Measurements from ENCODE around the gene CCR2. TPM values are rescaled to one million over a fixed set of nuclear protein-coding genes. Genes with fewer than 3 reads are reported as not detected.
"Not testable (repeated sequence)": the region's sequence is repeated elsewhere in the genome, so short reads cannot be mapped to it uniquely, and the experiment has no call there.

Gene CCR2
- polyA plus RNA-seq, 3 donors: 20.5 to 181 (median 145) TPM

GRCh38 chr3:46401579-46401978, 47.7 kb downstream of the CCR2 start:
- Histone ChIP-seq H4K20me1 (ENCODE audit: insufficient read depth, low read length) (no peaks in the 10 kb centered on the region), H3K36me3 (replicated peaks in 1 of 2; ENCODE audit: control insufficient read depth in 1 of 2, insufficient read depth in 2 of 2, low read length in 2 of 2) (no peaks in the 10 kb centered on the region), H3K9ac (ENCODE audit: insufficient read depth, low read length, poor library complexity, severe bottlenecking) (no peak overlapping the region), H3K9me3 (replicated peaks in 1 of 2; ENCODE audit: control insufficient read depth in 1 of 2, insufficient read depth in 1 of 2, low read length in 2 of 2) (no peaks in the 10 kb centered on the region), H3K27ac (ENCODE audit: low read depth in 1 of 2, low read length in 2 of 2) (no peak overlapping the region), H3K4me1 (ENCODE audit: control insufficient read depth in 1 of 2, insufficient read depth in 2 of 2, low read length in 2 of 2) (peaks cover 41 to 42% of the 10 kb centered on the region in 2 donors), H2AFZ (ENCODE audit: insufficient read depth, low read depth, low read length, poor library complexity, severe bottlenecking) (no peak overlapping the region), H3K79me2 (ENCODE audit: insufficient read depth, low read length) (no peaks in the 10 kb centered on the region), H3K27me3 (ENCODE audit: control insufficient read depth in 2 of 2, insufficient read depth in 2 of 2, low read length in 2 of 2) (no peaks in the 10 kb centered on the region), H3K4me3 (replicated peaks in 1 of 3; ENCODE audit: low read depth in 2 of 3, low read length in 3 of 3) (no peak overlapping the region), H3K4me2 (replicated peaks; ENCODE audit: extremely low read depth, low read length, poor library complexity, severe bottlenecking) (no peak overlapping the region)
- no peak overlapping the region for H3K4me3 Mint-ChIP-seq
- no CpG with 5 or more reads among the region's 2 CpGs for WGBS (ENCODE audit: insufficient coverage)
- H3K36me3 Mint-ChIP-seq: peaks cover 5% of the 10 kb centered on the region in 2 donors
- DNase-seq: no peak
- TF ChIP-seq CTCF (IDR thresholded peaks at IDR 0.05): no peak
- H3K9me3 Mint-ChIP-seq: no peaks in the 10 kb centered on the region
- H3K27me3 Mint-ChIP-seq (ENCODE audit: low read depth in 3 of 3): peaks cover 0 to 3% (median 0%) of the 10 kb centered on the region in 3 donors
- no peak overlapping the region for H3K27ac Mint-ChIP-seq
- intact Hi-C loops (cut with micrococcal nuclease): loop anchor here in 1 of 2 donors (10.0 kb wide), 1 partner anchor 553 kb away; no protein-coding TSS in a partner anchor
- peaks cover 35% of the 10 kb centered on the region for H3K4me1 Mint-ChIP-seq

GRCh38 chr3:46402902-46403301, 49.0 kb downstream of the CCR2 start:
- H4K20me1 ChIP-seq (ENCODE audit: insufficient read depth, low read length); H3K4me3 Mint-ChIP-seq; H3K36me3 Mint-ChIP-seq; H3K36me3 ChIP-seq (replicated peaks in 1 of 2; ENCODE audit: control insufficient read depth in 1 of 2, insufficient read depth in 2 of 2, low read length in 2 of 2); H3K27me3 Mint-ChIP-seq (ENCODE audit: low read depth in 3 of 3); H3K9ac ChIP-seq (ENCODE audit: insufficient read depth, low read length, poor library complexity, severe bottlenecking); H3K9me3 Mint-ChIP-seq; H3K4me2 ChIP-seq (replicated peaks; ENCODE audit: extremely low read depth, low read length, poor library complexity, severe bottlenecking); H3K27me3 ChIP-seq (ENCODE audit: control insufficient read depth in 2 of 2, insufficient read depth in 2 of 2, low read length in 2 of 2); H2AFZ ChIP-seq (ENCODE audit: insufficient read depth, low read depth, low read length, poor library complexity, severe bottlenecking); DNase-seq; H3K27ac ChIP-seq (ENCODE audit: low read depth in 1 of 2, low read length in 2 of 2); H3K79me2 ChIP-seq (ENCODE audit: insufficient read depth, low read length); H3K9me3 ChIP-seq (replicated peaks in 1 of 2; ENCODE audit: control insufficient read depth in 1 of 2, insufficient read depth in 1 of 2, low read length in 2 of 2); H3K4me3 ChIP-seq (replicated peaks in 1 of 3; ENCODE audit: low read depth in 2 of 3, low read length in 3 of 3): not testable (repeated sequence)
- Mint-ChIP-seq H3K27ac (peak overlapping the region in 2 of 7 donors; percentile 55 to 64), H3K4me1 (peaks cover 38% of the 10 kb centered on the region)
- no CpG with 5 or more reads among the region's 4 CpGs for WGBS (ENCODE audit: insufficient coverage)
- peaks cover 49% of the 10 kb centered on the region in 2 donors for H3K4me1 ChIP-seq (ENCODE audit: control insufficient read depth in 1 of 2, insufficient read depth in 2 of 2, low read length in 2 of 2)
- intact Hi-C loops (cut with micrococcal nuclease): loop anchor here in 1 of 2 donors (10.0 kb wide), 1 partner anchor 552 kb away; no protein-coding TSS in a partner anchor

Measured in CD14-positive monocyte (primary cell).